Left ventricle myocardium inferior (tissue), 1 donor: ENCODE measurements around the gene UBE2E1. TPM values are rescaled to one million over a fixed set of nuclear protein-coding genes. Genes with fewer than 3 reads are reported as not detected.

Source experiments
- DNase-seq: peaks from one replicate; pipeline ENCODE4 v3.0.0-alpha.2; 2020
- H3K27ac ChIP-seq: fragments of 200-600 bp; replicated peaks from 2 replicates; pipeline ENCODE4 v1.8.0; 2021
- H3K27me3 ChIP-seq: fragments of 200-600 bp; 2 replicates; pipeline ENCODE4 v1.8.0; 2021; ENCODE audit warnings: low read depth
- H3K36me3 ChIP-seq: fragments of 200-600 bp; 2 replicates; pipeline ENCODE4 v1.8.0; 2021
- H3K4me1 ChIP-seq: fragments of 200-600 bp; 2 replicates; pipeline ENCODE4 v1.8.0; 2021
- H3K4me3 ChIP-seq: fragments of 200-600 bp; 2 replicates; pipeline ENCODE4 v1.8.0; 2021; ENCODE audit warnings: mild to moderate bottlenecking, moderate library complexity
- H3K9me3 ChIP-seq: fragments of 200-600 bp; replicated peaks from 2 replicates; pipeline ENCODE4 v1.8.0; 2021
- CTCF ChIP-seq: fragments of 200-600 bp; IDR thresholded peaks from 2 replicates; pipeline ENCODE4 v1.8.0; 2021; ENCODE audit warnings: antibody characterized with exemption, mild to moderate bottlenecking, borderline replicate concordance
- intact Hi-C: fragments of 100-400 bp; cut with micrococcal nuclease; formaldehyde crosslinking; loops from one replicate; pipeline ENCODE4 v1.11.0; 2022
- total RNA-seq: library from RNA; stranded (reverse); fragmentation: NEBNext Ultra II Directional; extraction: Animal tissue kit (Norgen Biotek cat#: 25700); gene quantifications from one replicate; pipeline ENCODE4 v1.2.1, GENCODE V29; 2021
- donor health status: DM: no; HTN: yes; CAD: no; lungs with severe emphysema.

UBE2E1 gene
- total RNA-seq, 1 donor from 2014 or later: 65.0 TPM

GRCh38 chr3:23859012-23859743 lies 53.4 kb downstream of the UBE2E1 start:
- Histone ChIP-seq H3K36me3 (no peaks in the 10 kb centered on the region), H3K4me3 (no peak overlapping the region), H3K9me3 (no peaks in the 10 kb centered on the region), H3K27me3 (no peaks in the 10 kb centered on the region), H3K4me1 (peaks cover 89% of the 10 kb centered on the region), H3K27ac (peak overlapping the region; percentile 54)
- intact Hi-C loops: no loop called here
- no peak for DNase-seq
- no peak for TF ChIP-seq CTCF

GRCh38 chr3:23859839-23860382 lies 54.2 kb downstream of the UBE2E1 start:
- H3K27ac ChIP-seq: peak overlapping the region; percentile 54
- no peak overlapping the region for H3K4me3 ChIP-seq
- no peak for TF ChIP-seq CTCF
- peaks cover 89% of the 10 kb centered on the region for H3K4me1 ChIP-seq
- no peaks in the 10 kb centered on the region for H3K27me3 ChIP-seq
- no peaks in the 10 kb centered on the region for H3K9me3 ChIP-seq
- DNase-seq: no peak
- intact Hi-C loops: no loop called here
- no peaks in the 10 kb centered on the region for H3K36me3 ChIP-seq

- Histone ChIP-seq H3K4me1 (peaks cover 94% of the 10 kb centered on the region), H3K4me3 (no peak overlapping the region), H3K27ac (no peak overlapping the region), H3K27me3 (no peaks in the 10 kb centered on the region), H3K9me3 (no peaks in the 10 kb centered on the region), H3K36me3 (no peaks in the 10 kb centered on the region)
- no peak for DNase-seq
- TF ChIP-seq CTCF: no peak
- intact Hi-C loops: no loop called here
Observed at GRCh38 chr3:23861689-23862088, 55.9 kb downstream of the UBE2E1 start.

- DNase-seq: no peak
- intact Hi-C loops: no loop called here
- no peak for TF ChIP-seq CTCF
- H3K4me1 ChIP-seq: peaks cover 94% of the 10 kb centered on the region
- H3K36me3 ChIP-seq: no peaks in the 10 kb centered on the region
- H3K27me3 ChIP-seq: no peaks in the 10 kb centered on the region
- no peaks in the 10 kb centered on the region for H3K9me3 ChIP-seq
- no peak overlapping the region for H3K27ac ChIP-seq
- H3K4me3 ChIP-seq: no peak overlapping the region
Observed at GRCh38 chr3:23863060-23863459, 57.3 kb downstream of the UBE2E1 start.

GRCh38 chr3:23864931-23865330 lies 59.2 kb downstream of the UBE2E1 start:
- H3K36me3 ChIP-seq: no peaks in the 10 kb centered on the region
- intact Hi-C loops: no loop called here
- no peaks in the 10 kb centered on the region for H3K27me3 ChIP-seq
- no peak overlapping the region for H3K4me3 ChIP-seq
- H3K9me3 ChIP-seq: no peaks in the 10 kb centered on the region
- DNase-seq: no peak
- no peak for TF ChIP-seq CTCF
- H3K4me1 ChIP-seq: peaks cover 92% of the 10 kb centered on the region
- peak overlapping the region; percentile 82 for H3K27ac ChIP-seq
